Ishikawa (cell line): ENCODE data around the gene OR2W3.

Experiments used
- CREB1 ChIP-seq: IDR thresholded peaks from 2 replicates; pipeline ENCODE4 v1.6.1; 2012; ENCODE audit warnings: low read depth
- RAD21 ChIP-seq: IDR thresholded peaks from 2 replicates; pipeline ENCODE4 v1.6.1; 2012; ENCODE audit warnings: low read depth

DNA sequence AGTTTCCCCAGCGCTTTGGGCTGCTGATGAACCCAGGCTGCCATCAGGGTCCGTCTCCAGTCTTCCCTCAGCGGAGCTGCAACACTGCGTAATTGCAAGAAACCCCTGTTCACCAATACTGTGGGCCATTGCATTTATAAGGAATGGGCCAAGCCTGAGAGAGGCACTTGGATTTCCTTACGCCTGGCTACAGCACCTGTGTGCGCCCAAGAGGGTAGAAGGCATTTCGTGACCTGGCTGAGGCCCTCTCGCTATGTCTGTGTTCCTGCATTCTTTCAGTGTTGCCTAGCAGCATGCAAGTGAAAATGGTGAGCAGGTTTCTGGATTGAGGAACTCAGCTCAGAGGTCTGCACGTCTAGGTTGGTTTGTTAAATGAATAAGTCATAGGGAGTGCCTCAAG is 12.0 kb upstream of the OR2W3 start:
- TF ChIP-seq CREB1 (no peak), RAD21 (no peak)
